Sigmoid colon (tissue), 4 donors: Measurements from ENCODE around the gene OLFML3.
"Not testable (repeated sequence)": the region's sequence is repeated elsewhere in the genome, so short reads cannot be mapped to it uniquely, and the experiment has no call there.

ENCODE experiments used
- CTCF ChIP-seq, 4 experiments: fragments of 450-650 bp in 3 of 4; fragments of 200-600 bp in 1 of 4; IDR thresholded peaks; one replicate each; pipeline ENCODE4 v1.5.1; 2016 to 2019; ENCODE audit warnings: antibody characterized with exemption in 4 of 4, mild to moderate bottlenecking in 3 of 4, moderate library complexity in 2 of 4
- EP300 ChIP-seq, 4 donors: sonication (generic); formaldehyde crosslinking; IDR thresholded peaks; one replicate each; pipeline ENCODE4 v1.6.1; 2017; ENCODE audit warnings: antibody characterized with exemption in 4 of 4
- POLR2A ChIP-seq, 2 donors: fragments of 450-650 bp; IDR thresholded peaks; one replicate each; pipeline ENCODE4 v1.6.1; 2016; ENCODE audit warnings: antibody characterized with exemption in 2 of 2, mild to moderate bottlenecking in 2 of 2, moderate library complexity in 2 of 2
- POLR2AphosphoS5 ChIP-seq, 4 donors: sonication (generic); formaldehyde crosslinking; IDR thresholded peaks; one replicate each; pipeline ENCODE4 v1.6.1; 2017; ENCODE audit warnings: antibody characterized with exemption in 4 of 4

GRCh38 chr1:113948151-113948550 lies 31.1 kb upstream of the OLFML3 start:
- not testable (repeated sequence) for TF ChIP-seq CTCF, POLR2A, POLR2AphosphoS5, EP300 (IDR thresholded peaks at IDR 0.05)
